GM12875 (cell line): ENCODE data around the gene CNOT6.
"Not testable (repeated sequence)": the region's sequence is repeated elsewhere in the genome, so short reads cannot be mapped to it uniquely, and the experiment has no call there.

ENCODE experiments used
- H3K4me3 ChIP-seq: one replicate; pipeline ENCODE4 v1.5.1; 2011; ENCODE audit warnings: low read depth, low read length, control low read depth
- TF ChIP-seq, protein P1 (sequence below): IDR thresholded peaks from 2 replicates; pipeline ENCODE4 v1.5.1; 2011; ENCODE audit warnings: low read depth, mild to moderate bottlenecking, control low read depth, inconsistent platforms, low read length, moderate library complexity, borderline replicate concordance; ENCODE audit not compliant: insufficient read depth

Gene CNOT6

DNA sequence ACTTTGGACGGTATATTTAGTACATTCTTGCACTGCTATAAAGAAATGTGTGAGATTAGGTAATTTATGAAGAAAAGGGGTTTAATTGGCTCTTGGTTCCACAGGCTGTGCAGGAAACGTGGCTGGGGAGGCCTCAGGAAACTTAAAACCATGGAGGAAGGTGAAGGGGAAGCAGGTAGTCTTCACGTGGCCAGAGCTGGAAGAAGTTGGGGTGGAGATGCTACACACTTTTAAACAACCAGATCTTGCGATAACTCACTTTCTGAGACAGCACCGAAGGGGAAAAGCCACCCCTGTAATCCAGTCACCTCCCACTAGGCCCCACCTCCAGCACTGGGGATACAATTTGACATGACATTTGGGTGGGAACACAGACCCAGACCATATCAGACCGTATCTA, 13.5 kb downstream of the CNOT6 start:
- TF ChIP-seq, protein P1, sequence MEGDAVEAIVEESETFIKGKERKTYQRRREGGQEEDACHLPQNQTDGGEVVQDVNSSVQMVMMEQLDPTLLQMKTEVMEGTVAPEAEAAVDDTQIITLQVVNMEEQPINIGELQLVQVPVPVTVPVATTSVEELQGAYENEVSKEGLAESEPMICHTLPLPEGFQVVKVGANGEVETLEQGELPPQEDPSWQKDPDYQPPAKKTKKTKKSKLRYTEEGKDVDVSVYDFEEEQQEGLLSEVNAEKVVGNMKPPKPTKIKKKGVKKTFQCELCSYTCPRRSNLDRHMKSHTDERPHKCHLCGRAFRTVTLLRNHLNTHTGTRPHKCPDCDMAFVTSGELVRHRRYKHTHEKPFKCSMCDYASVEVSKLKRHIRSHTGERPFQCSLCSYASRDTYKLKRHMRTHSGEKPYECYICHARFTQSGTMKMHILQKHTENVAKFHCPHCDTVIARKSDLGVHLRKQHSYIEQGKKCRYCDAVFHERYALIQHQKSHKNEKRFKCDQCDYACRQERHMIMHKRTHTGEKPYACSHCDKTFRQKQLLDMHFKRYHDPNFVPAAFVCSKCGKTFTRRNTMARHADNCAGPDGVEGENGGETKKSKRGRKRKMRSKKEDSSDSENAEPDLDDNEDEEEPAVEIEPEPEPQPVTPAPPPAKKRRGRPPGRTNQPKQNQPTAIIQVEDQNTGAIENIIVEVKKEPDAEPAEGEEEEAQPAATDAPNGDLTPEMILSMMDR, result no peak
- no peak overlapping the region for H3K4me3 ChIP-seq

DNA sequence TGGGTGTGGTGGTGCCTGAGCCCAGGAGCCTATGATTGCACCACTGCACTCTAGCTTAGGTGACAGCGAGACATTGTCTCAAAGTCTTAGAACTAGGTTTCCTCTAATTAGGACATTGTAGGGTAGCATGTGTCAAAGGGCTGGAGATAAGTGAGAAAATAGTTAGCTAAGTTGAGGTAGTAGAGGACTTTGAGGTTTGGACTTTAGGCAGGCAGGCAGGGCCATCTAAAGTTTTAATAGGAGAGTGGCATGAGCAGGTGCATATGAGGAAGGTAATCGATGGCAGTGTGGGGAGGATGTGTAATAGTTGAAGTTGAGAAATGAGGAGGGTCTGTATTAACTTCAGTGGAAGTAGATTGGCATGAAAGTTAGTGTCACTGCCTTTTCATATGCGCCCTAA, 21.1 kb downstream of the CNOT6 start:
- TF ChIP-seq, protein P1, result no peak

DNA sequence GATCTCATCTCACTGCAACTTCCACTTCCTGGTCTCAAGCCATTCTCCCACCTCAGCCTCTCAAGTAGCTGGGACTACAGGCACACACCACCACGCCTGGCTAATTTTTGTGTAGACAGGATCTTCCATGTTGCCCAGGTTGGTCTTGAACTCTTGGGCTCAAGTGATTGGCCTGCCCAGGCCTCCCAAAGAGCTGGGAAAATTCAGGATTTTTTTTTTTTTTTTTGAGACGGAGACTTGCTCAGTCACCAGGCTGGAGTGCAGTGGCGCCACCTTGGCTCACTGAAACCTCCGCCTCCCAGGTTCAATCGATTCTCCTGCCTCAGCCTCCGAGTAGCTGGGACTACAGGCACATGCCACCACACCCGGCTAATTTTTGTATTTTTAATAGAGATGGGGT, 21.8 kb downstream of the CNOT6 start:
- not testable (repeated sequence) for H3K4me3 ChIP-seq

More for the DNA sequence above, 21.1 kb downstream of the CNOT6 start:
- no peak overlapping the region for H3K4me3 ChIP-seq

DNA sequence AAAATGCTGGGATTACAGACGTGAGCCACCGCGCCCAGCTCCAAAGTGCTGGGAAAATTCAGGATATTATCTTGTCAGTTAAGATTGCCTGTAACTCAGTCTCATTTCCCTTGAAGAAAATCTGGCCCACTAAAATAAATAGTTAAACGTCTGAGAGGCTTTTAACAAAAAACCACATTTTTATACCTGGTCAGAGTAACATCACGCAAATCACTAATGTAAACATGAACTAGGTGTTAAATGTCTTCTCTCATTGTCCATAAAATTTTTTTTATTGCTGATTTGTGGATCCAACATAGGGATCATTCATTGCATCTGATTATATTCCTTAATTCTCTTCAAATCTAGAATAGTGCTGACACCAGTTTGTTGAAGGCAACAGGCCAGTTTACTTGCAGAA, 22.3 kb downstream of the CNOT6 start:
- TF ChIP-seq, protein P1, result no peak
- no peak overlapping the region for H3K4me3 ChIP-seq

DNA sequence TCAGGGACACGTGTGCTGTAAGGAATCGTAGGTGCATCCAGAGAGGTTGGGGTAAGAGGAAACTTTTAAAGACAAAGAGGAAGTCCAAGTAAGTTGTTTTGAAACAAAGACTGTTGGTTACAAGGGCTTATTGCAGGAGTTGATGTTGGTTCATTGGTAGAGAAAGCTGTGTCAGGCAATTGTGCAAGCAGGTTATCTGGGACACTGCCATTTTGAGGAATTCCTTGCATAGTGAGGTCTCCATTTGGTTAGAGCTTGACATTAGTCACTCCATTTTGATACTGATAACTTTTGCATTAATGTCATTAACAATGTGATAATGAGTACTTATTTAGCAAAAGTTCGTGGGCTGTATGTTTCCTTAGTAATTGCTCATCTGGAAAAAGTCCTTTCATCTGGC, 24.9 kb downstream of the CNOT6 start:
- no peak overlapping the region for H3K4me3 ChIP-seq
- TF ChIP-seq, protein P1, result no peak

DNA sequence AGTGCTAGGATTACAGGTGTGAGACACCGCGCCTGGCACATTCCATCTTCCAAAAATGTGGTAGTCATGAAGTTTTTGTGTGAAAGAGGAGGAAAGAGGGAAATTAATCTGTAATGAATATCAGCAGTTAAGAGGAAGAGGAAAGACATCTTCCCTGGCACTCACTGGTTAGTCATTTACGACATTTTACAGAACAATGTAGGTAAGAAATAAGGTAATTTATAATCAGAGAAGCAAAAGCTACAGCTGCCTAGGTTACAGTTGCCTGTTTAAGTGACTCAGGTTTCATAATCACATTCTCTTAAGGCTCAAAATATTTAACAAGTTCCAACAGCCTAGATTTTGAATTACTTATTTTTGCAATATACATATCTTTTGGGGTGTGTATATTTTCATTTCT, 26.9 kb downstream of the CNOT6 start:
- no peak overlapping the region for H3K4me3 ChIP-seq
- TF ChIP-seq, protein P1, result no peak

DNA sequence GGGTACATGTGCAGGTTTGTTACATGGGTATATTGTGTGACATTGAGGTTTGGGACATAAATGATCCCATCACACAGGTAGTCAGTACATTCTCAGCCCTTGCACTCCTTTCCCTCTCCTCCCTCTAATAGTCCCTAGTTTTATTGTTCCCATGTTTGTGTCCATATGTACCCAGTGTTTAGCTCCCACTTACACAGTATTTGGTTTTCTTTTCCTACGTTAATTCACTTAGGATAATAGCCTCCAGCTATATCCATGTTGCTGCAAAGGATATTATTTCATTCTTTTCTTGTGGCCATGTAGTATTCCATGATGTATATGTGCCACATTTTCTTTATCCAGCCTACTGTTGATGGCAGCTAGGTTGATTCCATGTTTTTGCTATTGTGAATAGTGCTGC, 27.4 kb downstream of the CNOT6 start:
- TF ChIP-seq, protein P1, result no peak
- H3K4me3 ChIP-seq, result no peak overlapping the region

DNA sequence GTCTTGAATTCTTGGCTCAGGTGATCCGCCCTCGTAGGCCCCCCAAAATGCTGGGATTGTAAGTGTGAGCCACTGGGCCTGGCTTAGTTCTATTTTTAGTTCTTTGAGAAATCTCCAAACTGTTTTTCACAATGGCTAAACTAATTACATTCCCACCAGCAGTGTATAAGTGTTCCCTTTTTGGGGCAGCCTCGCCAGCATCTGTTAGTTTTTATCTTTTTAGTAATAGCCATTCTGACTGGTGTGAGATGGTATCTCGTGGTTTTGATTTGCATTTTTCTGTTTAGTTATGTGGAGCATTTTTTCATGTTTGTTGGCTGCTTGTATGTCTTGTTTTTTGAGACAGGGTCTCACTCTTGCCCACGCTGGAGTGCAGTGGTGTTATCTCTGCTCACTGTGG, 28.2 kb downstream of the CNOT6 start:
- TF ChIP-seq, protein P1, result no peak
- H3K4me3 ChIP-seq, result no peak overlapping the region
